Occipital lobe (tissue), 2 donors: ENCODE results near the gene ZFP91. TPM values are rescaled to one million over a fixed set of nuclear protein-coding genes. Genes with fewer than 3 reads are reported as not detected.

Source experiments
- DNase-seq: peaks from one replicate; lab custom pipeline; 2025; lab: John Stamatoyannopoulos, UW
- total RNA-seq: library from RNA; depleted of rRNA; stranded (reverse); fragments of >200 nt; gene quantifications from one replicate; pipeline ENCODE4 v1.2.3, GENCODE V29; 2014

The ZFP91 gene
- total RNA-seq, 1 donor from 2014 or later, result 56.0 TPM

- DNase-seq, result no peak
Measured at GRCh38 chr11:58580311-58580710, 1.4 kb downstream of the ZFP91 start.

- no peak for DNase-seq
Measured at GRCh38 chr11:58582437-58582836, 3.6 kb downstream of the ZFP91 start.

DNA sequence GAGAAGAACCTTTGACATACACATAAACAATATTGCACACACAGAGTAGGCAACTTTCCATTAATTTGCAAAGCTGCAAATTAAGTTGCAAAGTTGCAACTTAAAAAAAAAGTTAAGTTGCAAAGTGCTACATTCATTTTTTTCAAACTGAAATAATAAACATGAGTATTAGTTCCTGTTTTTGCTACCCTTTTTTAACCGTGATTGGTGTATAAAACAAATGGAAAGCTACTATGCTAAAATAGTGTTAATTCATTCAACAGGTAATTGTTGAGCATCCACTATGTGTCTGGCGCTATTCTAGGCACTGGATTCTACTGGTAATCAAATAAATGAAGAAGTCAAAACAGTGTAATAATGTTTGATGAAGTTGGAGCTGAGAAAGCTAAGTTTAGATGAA lies 8.1 kb downstream of the ZFP91 start:
- DNase-seq, result no peak

DNA sequence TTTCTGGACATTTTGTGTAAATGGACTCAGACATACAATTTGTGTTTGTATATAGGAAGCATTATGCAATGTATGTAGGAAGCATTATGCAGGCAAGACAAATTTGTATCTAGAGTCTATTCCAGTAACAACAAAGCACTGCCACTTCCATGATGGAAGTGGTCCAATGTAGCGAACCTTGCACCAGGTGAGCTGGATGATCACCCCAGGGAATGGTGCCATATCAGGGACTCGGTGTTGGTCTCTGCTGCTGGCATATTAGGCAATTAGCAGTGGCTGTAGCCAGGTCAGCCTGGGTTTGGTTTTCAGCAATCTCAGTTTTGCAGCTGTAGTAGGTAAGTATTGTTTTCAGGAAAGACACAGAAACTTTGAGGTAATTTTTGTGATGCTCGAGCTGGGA lies 12.8 kb downstream of the ZFP91 start:
- DNase-seq, result no peak

- no peak for DNase-seq
Measured at GRCh38 chr11:58592760-58593472, 14.1 kb downstream of the ZFP91 start.

DNA sequence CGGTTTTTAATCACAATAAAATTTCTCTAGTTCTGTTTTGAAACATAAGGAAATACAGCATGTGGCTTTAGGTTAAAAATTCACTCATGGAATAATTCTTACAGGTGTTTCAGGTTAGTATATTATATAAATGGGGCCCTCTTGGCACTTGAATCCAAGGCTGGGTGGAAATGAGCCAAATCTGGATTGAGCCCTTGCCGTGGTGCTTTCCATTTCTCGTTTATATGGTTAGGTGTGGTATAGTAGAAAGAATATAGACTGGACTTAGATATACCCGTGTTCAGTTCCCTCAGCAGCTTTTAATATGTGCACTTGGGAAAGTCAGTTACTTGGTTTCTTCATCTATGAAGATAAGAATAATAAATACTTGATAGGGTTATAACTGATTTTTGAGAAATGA lies 16.0 kb downstream of the ZFP91 start:
- no peak for DNase-seq

DNA sequence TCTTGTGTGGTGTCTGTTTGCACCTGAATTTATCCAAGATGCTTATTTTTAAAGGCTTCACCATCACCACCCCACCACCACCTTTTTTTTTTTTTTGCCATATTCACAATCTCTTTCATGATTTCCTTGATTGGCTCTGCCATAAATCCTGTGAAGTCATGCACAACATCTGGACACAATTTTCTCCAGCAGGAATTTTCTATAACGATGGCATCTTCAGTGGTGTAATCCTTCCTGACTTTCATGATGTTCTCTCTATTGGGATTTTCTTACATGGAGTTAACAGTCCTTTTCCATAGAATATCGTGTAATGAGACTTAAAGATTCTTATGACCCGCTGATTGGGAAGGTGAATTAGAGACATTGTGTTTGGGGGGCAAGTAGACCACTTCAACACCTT lies 17.8 kb downstream of the ZFP91 start:
- DNase-seq, result no peak

DNA sequence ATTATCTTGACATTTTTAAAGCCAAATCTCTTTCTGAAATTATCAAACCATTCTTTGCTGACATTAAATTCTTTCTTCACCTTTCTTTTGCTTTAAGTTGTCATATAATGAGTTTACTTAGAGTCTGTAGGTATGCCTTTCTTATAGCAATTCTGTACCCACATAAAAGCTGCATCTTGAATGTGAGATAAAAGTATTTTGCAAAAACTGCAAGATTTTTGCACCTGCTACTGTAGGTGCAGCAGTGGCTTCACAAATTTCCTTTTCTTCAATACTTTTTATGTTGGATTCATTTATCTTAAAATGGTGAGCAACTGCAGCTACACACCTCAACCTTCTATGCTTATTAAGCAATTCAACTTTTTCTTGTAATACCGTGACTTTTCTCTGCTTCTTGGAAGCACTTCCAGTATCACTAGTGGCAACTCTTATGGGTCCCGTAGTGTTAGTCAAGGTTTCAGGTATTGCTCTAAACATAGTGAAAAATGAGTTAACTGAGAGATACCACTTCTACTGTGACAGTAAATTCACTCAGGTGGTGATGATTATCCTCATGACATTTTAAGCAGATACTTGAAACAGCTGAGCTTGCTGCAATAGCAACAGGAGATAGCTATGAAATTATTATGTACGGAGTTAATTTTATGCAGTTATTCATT lies 18.8 kb downstream of the ZFP91 start:
- DNase-seq, result no peak

GRCh38 chr11:58600510-58600909 lies 21.6 kb downstream of the ZFP91 start:
- no peak for DNase-seq

DNA sequence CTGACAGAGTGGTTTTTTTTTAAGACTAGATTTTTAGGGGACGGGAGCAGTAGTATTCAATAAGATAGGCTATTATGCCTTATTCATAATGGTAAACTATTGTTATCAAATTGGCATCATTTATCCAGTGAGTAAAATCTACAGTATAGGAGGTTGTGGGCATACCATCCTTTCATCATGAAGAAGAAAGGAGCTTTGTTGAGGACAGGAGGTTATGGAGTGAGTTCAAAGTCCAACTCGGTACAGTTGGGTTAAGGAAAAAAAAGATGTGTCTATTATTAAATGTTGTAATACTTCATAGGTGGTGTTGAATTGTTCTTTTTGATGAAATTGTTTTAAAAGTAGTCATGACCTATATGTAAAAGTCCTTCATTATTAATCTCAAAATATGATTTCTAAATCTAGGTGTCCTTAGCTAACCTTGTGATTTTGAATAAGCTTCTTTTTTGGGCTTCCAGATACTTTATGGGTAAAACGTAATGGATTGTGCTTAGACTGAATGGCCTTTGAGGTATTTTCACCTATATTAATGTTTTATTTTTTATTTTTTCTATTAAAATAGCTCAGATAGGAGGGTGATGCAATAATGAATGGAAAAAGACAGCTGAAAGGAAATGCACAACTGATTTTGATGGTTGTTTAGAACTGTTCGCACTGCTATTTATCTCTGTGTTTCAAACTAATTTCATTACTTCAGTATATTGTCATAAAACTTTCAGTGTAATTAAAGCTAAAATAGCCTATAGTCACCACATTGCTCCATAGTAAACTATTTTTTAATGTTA lies 28.3 kb downstream of the ZFP91 start:
- no peak for DNase-seq

- DNase-seq, result no peak
Measured at GRCh38 chr11:58608331-58608730, 29.5 kb downstream of the ZFP91 start.

DNA sequence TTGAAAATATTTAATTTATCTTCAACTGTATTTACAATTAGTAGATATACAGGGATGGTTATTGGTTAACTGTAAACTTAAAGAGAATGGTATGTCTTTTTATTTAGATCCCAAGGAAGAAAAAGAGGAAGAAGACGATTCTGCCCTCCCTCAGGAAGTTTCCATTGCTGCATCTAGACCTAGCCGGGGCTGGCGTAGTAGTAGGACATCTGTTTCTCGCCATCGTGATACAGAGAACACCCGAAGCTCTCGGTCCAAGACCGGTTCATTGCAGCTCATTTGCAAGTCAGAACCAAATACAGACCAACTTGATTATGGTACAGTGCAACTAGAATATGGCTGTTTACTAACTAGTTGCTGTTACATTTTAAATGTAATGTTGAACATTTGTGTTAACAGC lies 30.9 kb downstream of the ZFP91 start:
- no peak for DNase-seq

GRCh38 chr11:58613228-58613627 lies 34.4 kb downstream of the ZFP91 start:
- no peak for DNase-seq

- DNase-seq, result no peak
Measured at GRCh38 chr11:58615559-58615958, 36.7 kb downstream of the ZFP91 start.

GRCh38 chr11:58616594-58616993 lies 37.7 kb downstream of the ZFP91 start:
- no peak for DNase-seq

GRCh38 chr11:58617976-58618557 lies 39.2 kb downstream of the ZFP91 start:
- no peak for DNase-seq

GRCh38 chr11:58621586-58622262 lies 42.9 kb downstream of the ZFP91 start:
- DNase-seq, result no peak

DNA sequence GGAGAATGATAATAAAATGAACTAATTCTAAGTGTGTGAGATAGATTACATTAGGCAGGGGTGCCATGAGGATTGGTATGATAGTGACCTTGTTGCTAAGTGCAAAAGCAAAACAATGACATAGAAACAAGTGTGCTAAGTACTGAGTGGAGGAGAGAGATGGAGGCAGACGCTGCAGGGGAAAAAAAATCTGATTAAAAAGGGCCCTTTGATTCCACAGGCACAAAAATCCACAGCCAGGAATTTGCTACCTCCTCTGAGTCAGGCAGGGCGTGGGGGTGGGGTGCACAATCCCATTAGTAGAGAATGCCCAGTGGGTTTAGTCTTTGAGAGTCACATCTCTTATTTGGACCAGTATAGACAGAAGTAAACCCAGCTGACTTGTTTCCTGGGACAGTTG lies 43.5 kb downstream of the ZFP91 start, which contains the start of gene CNTF:
Gene CNTF (plus strand): TSS at position 322 of the 400 bp plus-strand sequence. CDS start 88 bp downstream, outside the sequence.
- no peak for DNase-seq

DNA sequence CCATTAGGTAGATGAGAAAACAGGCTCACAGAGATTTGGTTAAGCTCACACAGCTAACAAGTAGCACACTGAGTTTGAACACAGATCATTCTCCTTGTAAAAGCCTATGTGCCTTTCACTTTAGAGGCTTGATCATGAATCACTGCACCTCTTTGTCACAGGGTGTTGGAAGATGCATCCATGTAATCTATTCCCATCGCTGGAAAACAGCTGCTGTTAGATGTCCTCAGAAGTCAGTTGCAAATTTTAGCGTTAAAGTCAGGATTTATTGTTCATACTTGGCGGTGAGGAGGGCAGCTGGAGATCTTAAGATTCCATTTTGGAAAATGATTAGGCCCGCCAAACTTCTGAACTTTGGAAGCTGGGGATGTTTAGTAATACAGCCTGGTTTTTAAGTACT lies 46.2 kb downstream of the ZFP91 start:
- no peak for DNase-seq

DNA sequence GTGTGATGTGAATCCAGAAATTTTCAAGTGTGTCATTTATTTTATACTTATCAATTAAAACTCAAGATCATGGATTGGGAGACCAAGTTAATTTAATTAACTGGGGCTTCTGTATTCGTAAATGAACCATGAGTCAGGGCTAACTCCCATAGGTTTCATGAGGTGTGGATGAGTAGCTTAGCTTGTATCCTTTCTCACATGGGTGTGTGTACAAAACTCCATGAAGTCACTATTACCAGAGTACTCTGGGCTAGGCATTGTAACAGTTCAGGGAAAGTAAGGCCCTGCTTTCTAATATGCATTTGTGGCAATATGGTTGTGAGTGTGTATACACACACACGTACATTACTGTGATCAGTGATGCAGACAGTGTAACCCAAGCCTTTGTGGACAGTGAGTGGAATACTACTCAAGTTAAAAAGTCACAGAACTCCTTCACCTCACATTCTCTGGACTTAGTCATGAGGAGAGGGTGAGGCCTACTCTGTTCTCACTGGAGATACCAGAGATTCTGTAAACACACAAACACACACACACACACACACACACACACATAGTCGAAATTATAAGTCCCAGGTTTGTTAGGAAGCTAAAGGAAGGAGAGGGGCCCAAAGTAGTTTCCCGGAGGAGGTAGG lies 47.1 kb downstream of the ZFP91 start:
- DNase-seq, result no peak

DNA sequence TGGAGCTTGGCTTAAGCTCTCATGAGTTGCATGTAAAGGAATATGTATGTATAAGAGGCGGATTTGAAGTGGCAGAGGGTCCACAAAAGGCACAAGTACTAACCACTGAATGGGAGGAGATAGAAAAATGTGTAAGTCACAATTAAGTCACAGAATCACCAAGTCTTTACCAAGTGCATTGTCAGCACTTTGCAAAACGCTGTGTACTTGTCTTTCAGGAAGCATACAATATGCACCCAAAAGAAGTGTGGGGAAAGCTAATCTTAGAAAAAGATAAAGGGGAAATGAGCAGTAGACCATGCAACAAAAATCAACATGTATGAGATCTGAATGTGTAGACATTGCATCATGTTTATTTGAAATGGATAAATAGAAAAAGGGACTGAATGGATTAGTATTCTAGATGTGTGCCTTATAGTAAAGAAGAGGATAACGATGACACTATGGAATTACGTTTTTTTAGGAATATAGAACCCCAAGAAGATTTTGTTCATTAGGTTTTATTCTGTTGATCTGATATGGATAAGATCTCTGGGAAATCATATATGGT lies 48.1 kb downstream of the ZFP91 start:
- DNase-seq, result no peak
